ENCODE measurements around the gene HS3ST4. TPM values are rescaled to one million over a fixed set of nuclear protein-coding genes. Genes with fewer than 3 reads are reported as not detected.

Gene HS3ST4

Small RNA genes lying within 50 kb of the gene (small RNA-seq; reads per million reads assigned to genes)
- gene HMGN2P3 (ENCODE audit: insufficient read depth) (not detected), gene MIR548W (ENCODE audit: insufficient read depth) (not detected), gene RNA5SP405 (ENCODE audit: insufficient read depth) (not detected)
